H1 (cell line): ENCODE data around the gene SYCE1L.

ENCODE experiments used
- CEBPB ChIP-seq: IDR thresholded peaks from 2 replicates; pipeline ENCODE4 v1.6.1; 2012; ENCODE audit warnings: low read depth, low read length
- CTCF ChIP-seq, 3 experiments: IDR thresholded peaks; 1 replicate in 2 of 3; 2 replicates in 1 of 3; pipeline versions ENCODE4 v1.5.1 to v1.6.1; 2011; ENCODE audit warnings: low read length in 3 of 3, mild to moderate bottlenecking in 3 of 3, inconsistent platforms in 2 of 3, low read depth in 1 of 3, moderate library complexity in 1 of 3; ENCODE audit not compliant: insufficient read depth in 1 of 3; ENCODE audit errors: control extremely low read depth in 1 of 3
- EZH2 ChIP-seq: fragments of 200-600 bp; sonication (generic); IDR thresholded peaks from 2 replicates; pipeline ENCODE4 v1.7.1; 2012; ENCODE audit warnings: low read depth, mild to moderate bottlenecking, moderate library complexity, low read length, inconsistent platforms; ENCODE audit not compliant: severe bottlenecking
- FOSL1 ChIP-seq: IDR thresholded peaks from 2 replicates; pipeline ENCODE4 v1.6.1; 2011; ENCODE audit warnings: mild to moderate bottlenecking, low read depth, low read length, moderate library complexity; ENCODE audit not compliant: insufficient read depth
- HDAC2 ChIP-seq, 2 experiments: fragments of 300-600 bp in 1 of 2; sonication (generic) in 1 of 2; IDR thresholded peaks; 2 replicates each; pipeline ENCODE4 v1.6.1; 2011 to 2012; ENCODE audit warnings: low read depth in 2 of 2, low read length in 2 of 2, mild to moderate bottlenecking in 2 of 2, moderate library complexity in 2 of 2, borderline replicate concordance in 1 of 2, inconsistent platforms in 1 of 2

GRCh38 chr16:77221482-77221881, 22.3 kb downstream of the SYCE1L start:
- TF ChIP-seq HDAC2 (IDR thresholded peaks at IDR 0.05; ENCODE audit: borderline replicate concordance in 1 of 2, low read depth in 2 of 2, low read length in 2 of 2), result no peak
- TF ChIP-seq FOSL1, result no peak
- no peak for TF ChIP-seq CTCF (IDR thresholded peaks at IDR 0.05; ENCODE audit: control extremely low read depth in 1 of 3, insufficient read depth in 1 of 3, low read depth in 1 of 3, low read length in 3 of 3)
- TF ChIP-seq EZH2, result no peak
- TF ChIP-seq CEBPB, result no peak
